GM19328 (cell line): ENCODE measurements around the gene CYP26A1.

Experiments used
- ATAC-seq: cut with Tn5 transposase; IDR thresholded peaks from one replicate; pipeline ENCODE4 v1.9.1; 2021; ENCODE audit warnings: mild to moderate bottlenecking, moderate library complexity; ENCODE audit not compliant: unreplicated experiment

The CYP26A1 gene

GRCh38 chr10:93115661-93116383, 42.1 kb downstream of the CYP26A1 start:
- peak; percentile 45 for ATAC-seq

DNA sequence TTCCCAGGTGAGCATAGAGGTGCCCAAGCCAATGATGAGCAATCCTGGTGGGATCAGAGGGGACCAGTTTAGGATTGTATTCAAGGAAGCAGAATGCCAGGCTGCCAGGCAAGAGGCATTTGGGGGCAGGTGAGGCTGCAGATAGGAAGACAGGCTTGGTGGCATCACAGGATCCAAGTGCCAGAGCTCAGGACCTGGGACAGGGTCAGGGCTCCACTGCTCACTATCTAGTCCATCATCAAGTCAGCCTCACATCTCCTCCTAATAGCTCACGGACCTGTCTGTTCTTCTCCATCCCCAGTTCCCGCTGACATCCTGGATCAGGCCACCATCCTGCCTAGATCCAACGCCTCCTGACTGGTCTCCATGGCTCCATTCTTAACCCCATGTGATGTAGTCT, 47.6 kb downstream of the CYP26A1 start:
- ATAC-seq = no peak

DNA sequence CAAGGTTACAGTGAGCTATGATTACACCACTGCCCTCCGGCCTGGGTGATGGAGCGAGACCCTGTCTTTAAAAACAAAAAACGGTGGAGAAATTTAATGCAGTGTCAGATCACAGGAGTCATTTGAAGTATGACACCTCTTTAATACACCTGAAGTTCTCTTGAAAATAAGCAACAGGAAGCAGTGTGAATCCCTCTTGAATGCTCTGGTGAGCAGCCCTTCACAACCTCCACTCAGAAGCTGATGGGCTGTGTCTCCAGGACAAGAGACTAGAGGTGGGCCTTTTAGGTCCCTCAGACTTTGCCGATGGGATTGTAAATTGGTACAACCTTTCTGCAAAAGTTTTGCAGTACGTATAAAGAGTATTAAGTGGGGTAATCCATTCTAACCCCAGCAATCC, 50.1 kb downstream of the CYP26A1 start:
- no peak for ATAC-seq

GRCh38 chr10:93124580-93125318, 51.1 kb downstream of the CYP26A1 start:
- ATAC-seq = peak; percentile 75

GRCh38 chr10:93125966-93126365, 52.3 kb downstream of the CYP26A1 start:
- no peak for ATAC-seq

DNA sequence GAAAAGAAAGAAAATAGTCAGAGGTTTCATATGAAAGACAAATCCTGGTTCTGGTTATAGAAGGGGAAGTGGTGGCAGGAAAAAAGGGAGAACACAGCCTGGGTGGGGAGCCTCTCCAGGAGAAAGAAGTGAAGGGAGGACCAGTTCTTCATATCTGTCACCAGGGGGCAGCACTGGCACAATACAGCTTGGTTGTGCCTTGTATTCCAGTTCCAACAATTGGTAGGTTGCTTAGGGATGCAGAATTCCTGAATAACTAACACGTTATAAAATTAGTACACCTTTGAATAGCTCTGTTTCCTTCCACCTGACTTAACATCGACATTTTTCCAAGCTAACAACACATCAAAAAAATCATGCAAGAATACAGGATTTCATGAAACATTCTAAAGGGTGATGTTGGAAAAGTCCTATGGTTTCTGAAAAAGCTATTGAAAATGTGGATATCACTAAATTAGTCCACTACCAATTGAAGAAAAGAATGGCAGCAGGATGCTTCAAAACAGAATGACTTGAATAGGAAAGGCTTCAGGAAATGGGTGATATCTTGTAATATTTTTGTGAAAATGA, 52.9 kb downstream of the CYP26A1 start:
- no peak for ATAC-seq
